ENCODE data around the gene MDM4.
"Not testable (repeated sequence)": the region's sequence is repeated elsewhere in the genome, so short reads cannot be mapped to it uniquely, and the experiment has no call there.

The MDM4 gene

GRCh38 chr1:204563780-204564179 is 47.6 kb downstream of the MDM4 start:
- no peak for DNase-seq

GRCh38 chr1:204564835-204565234 is 48.6 kb downstream of the MDM4 start:
- DNase-seq, result no peak

GRCh38 chr1:204565617-204566582 is 49.7 kb downstream of the MDM4 start:
- peak; percentile 84 to 89 for DNase-seq

- no peak for DNase-seq
Measured at GRCh38 chr1:204566583-204566955, 50.4 kb downstream of the MDM4 start.

GRCh38 chr1:204567071-204567470 is 50.9 kb downstream of the MDM4 start:
- DNase-seq, result no peak

- DNase-seq, result no peak
Measured at GRCh38 chr1:204568576-204569315, 52.5 kb downstream of the MDM4 start.

GRCh38 chr1:204569478-204569877 is 53.3 kb downstream of the MDM4 start:
- DNase-seq, result no peak

- DNase-seq, result not testable (repeated sequence)
Measured at GRCh38 chr1:204570021-204570420, 53.8 kb downstream of the MDM4 start.

GRCh38 chr1:204571128-204571527 is 54.9 kb downstream of the MDM4 start:
- DNase-seq, result no peak

GRCh38 chr1:204571631-204572030 is 55.4 kb downstream of the MDM4 start:
- DNase-seq, result no peak

- DNase-seq, result no peak
Measured at GRCh38 chr1:204572923-204573922, 57.0 kb downstream of the MDM4 start.

- DNase-seq, result no peak
Measured at GRCh38 chr1:204574016-204574864, 58.0 kb downstream of the MDM4 start.

GRCh38 chr1:204574865-204575163 is 58.6 kb downstream of the MDM4 start:
- DNase-seq, result no peak

GRCh38 chr1:204575221-204576190 is 59.3 kb downstream of the MDM4 start:
- DNase-seq, result no peak

GRCh38 chr1:204576422-204576821 is 60.2 kb downstream of the MDM4 start:
- no peak for DNase-seq

- no peak for DNase-seq
Measured at GRCh38 chr1:204577794-204578478, 61.7 kb downstream of the MDM4 start.

- DNase-seq, result no peak
Measured at GRCh38 chr1:204578867-204579664, 62.9 kb downstream of the MDM4 start.

GRCh38 chr1:204579681-204580080 is 63.5 kb downstream of the MDM4 start:
- DNase-seq, result no peak

GRCh38 chr1:204580862-204581261 is 64.7 kb downstream of the MDM4 start:
- DNase-seq, result no peak

Data from Kasumi-1 (cell line).